Vagina (tissue), 2 donors: ENCODE measurements around the gene TNS4.

Experiments
- POLR2A ChIP-seq, 2 donors: fragments of 450-650 bp; IDR thresholded peaks; one replicate each; pipeline ENCODE4 v1.6.1; 2017; ENCODE audit warnings: antibody characterized with exemption in 2 of 2, mild to moderate bottlenecking in 2 of 2, moderate library complexity in 2 of 2
- TF ChIP-seq, protein P1 (sequence below), 3 experiments: fragments of 450-650 bp in 2 of 3; fragments of 200-600 bp in 1 of 3; sonication (generic) in 1 of 3; IDR thresholded peaks; one replicate each; pipeline ENCODE4 v1.5.1; 2017 to 2019; ENCODE audit warnings: antibody characterized with exemption in 3 of 3, mild to moderate bottlenecking in 2 of 3, moderate library complexity in 2 of 3

DNA sequence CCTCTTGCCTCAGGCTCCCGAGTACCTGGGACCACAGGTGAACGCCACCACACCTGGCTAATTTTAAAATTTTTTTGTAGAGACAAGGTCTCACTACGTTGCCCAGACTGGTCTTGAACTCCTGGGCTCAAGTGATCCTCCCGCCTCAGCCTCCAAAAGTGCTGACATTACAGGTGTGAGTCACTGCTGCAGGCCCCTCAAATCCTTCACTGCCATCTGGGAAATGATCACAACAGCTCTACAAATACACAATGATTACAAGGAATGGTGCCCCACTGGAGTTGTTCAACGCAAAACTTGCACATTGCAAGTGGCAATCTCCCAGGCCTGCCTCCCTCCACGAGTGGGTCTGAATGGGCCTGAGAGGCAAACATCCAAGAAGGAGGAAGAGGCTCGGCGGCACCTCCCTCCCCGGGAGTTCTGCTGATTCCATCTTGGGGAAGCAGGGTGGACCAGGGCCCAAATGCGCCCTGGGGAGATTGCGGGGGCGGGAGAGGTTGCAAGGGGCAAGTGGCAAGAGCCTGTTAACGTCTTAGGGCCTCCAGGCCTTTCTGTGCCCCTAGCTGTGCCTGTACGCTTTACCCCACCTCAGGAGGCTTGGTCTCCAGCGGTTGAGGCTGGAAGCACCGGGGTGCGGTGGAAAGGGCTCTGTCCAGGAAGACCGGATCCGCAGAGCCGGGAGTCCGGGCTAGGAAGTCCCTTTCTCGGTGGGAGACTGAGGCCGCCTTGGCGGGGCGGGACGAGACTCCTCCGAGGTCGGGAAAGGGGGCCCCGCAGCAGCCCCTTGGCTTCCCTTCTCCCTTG is 58.8 kb downstream of the TNS4 start:
- TF ChIP-seq, protein P1, sequence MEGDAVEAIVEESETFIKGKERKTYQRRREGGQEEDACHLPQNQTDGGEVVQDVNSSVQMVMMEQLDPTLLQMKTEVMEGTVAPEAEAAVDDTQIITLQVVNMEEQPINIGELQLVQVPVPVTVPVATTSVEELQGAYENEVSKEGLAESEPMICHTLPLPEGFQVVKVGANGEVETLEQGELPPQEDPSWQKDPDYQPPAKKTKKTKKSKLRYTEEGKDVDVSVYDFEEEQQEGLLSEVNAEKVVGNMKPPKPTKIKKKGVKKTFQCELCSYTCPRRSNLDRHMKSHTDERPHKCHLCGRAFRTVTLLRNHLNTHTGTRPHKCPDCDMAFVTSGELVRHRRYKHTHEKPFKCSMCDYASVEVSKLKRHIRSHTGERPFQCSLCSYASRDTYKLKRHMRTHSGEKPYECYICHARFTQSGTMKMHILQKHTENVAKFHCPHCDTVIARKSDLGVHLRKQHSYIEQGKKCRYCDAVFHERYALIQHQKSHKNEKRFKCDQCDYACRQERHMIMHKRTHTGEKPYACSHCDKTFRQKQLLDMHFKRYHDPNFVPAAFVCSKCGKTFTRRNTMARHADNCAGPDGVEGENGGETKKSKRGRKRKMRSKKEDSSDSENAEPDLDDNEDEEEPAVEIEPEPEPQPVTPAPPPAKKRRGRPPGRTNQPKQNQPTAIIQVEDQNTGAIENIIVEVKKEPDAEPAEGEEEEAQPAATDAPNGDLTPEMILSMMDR (IDR thresholded peaks at IDR 0.05), result no peak
- no peak for TF ChIP-seq POLR2A (IDR thresholded peaks at IDR 0.05)
